Activated T-cell treated with anti-CD3 and anti-CD28 coated beads, Interleukin-2, amount 50 U/mL, for 1 hour (primary cell): ENCODE results near the gene OSBPL9.
"Not testable (repeated sequence)": the region's sequence is repeated elsewhere in the genome, so short reads cannot be mapped to it uniquely, and the experiment has no call there.

ENCODE experiments used
- DNase-seq: peaks from one replicate; pipeline ENCODE4 v3.0.0-alpha.2; 2020

Gene OSBPL9

GRCh38 chr1:51638350-51638749, 21.5 kb downstream of the OSBPL9 start:
- DNase-seq = no peak

DNA sequence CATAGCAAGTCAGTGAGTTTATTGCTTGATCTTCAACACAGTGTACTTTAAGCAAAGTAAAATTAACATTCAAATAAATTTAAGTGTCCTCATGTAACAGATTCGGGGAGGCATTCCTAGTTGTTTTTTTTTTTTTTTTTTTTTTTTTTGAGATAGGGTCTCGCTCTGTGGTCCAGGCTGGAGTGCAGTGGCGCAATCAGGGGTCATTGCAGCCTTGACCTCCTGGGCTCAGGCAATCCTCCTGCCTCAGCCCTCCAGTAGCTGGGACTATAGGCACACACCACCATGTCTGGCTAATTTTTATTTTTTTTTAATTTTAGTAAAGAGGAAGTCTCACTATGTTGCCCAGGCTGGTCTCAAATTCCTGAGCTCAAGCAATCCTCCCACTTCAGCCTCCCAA, 22.8 kb downstream of the OSBPL9 start:
- DNase-seq = no peak

DNA sequence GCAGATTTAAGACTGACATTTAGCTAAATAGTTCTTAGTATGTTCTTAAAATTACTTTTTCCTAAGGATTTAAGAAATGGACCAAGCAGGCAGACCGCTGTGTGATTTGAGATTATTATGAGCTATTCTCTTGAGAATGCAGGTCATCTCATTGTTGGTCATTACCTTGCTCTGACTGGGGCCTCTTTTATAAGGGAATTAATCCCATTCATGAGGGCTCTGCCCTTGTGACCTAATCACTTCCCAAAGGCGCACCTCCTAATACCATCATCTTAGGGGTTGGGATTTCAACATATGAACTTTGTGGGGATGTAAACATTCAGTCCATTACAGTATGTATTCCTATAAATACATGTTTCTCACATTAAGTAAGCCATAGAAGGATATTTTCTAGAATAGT, 24.2 kb downstream of the OSBPL9 start:
- DNase-seq = no peak

GRCh38 chr1:51642739-51643142, 25.8 kb downstream of the OSBPL9 start:
- DNase-seq = no peak

DNA sequence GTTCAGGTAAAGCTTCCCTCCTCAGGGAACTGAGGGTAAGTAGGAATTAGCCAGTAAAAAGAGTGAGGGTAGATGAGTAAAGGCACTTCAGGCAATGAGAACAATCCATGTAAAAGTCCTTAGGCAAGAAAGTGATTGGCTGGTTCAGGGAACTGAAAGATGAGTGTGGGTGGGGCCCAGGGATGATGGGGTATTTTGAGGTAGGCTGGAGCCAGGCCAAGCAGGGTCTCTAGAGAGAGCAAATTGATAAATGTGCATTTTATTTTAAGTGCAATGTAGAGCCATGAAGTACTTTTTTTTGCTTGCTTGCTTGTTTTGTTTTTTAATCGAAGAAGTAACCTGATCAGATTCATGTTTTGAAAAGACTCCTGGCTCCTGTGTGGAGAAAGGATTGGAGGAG, 26.5 kb downstream of the OSBPL9 start:
- no peak for DNase-seq

GRCh38 chr1:51644020-51644419, 27.1 kb downstream of the OSBPL9 start:
- DNase-seq = no peak

- DNase-seq = no peak
Measured at GRCh38 chr1:51644533-51645197, 27.8 kb downstream of the OSBPL9 start.

DNA sequence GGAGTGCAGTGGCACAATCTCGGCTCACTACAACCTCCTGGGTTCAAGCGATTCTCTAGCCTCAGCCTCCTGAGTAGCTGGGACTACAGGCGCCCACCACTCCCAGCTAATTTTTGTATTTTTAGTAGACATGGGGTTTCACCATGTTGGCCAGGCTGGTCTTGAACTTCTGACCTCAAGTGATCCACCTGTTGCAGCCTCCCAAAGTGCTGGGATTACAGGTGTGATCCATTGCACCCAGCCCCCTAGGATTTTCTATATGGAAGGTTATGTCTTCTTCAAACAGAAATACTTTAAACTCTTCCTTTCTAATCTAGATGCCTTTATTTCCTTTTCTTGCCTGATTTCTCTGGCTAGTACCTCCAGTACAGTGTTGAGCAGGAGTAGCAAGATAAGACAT, 29.7 kb downstream of the OSBPL9 start:
- DNase-seq = not testable (repeated sequence)

- DNase-seq = no peak
Measured at GRCh38 chr1:51648180-51649109, 31.6 kb downstream of the OSBPL9 start.

- DNase-seq = no peak
Measured at GRCh38 chr1:51649593-51650091, 32.8 kb downstream of the OSBPL9 start.

GRCh38 chr1:51650198-51650597, 33.3 kb downstream of the OSBPL9 start:
- DNase-seq = no peak

- no peak for DNase-seq
Measured at GRCh38 chr1:51651552-51651942, 34.7 kb downstream of the OSBPL9 start.

DNA sequence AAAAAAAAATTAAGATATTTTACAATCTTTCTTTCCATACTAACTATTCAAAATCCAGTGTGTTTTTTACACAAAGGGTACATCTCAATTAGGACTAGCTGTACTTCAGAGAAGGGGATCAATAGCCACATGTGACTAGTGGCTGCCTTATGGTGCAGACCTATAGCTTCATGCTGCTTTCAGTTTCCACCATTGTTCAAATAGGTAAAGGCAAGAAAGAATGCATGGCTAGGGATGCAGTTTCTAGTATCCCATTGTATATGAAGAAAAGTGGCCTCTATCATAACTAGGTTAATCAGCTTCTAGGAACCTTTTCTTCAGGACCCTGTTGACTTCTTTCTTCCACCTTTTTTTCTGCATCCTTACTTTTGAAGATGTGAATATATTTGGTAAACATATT, 35.7 kb downstream of the OSBPL9 start:
- DNase-seq = no peak

GRCh38 chr1:51653127-51653526, 36.2 kb downstream of the OSBPL9 start:
- DNase-seq = no peak

- no peak for DNase-seq
Measured at GRCh38 chr1:51654000-51654399, 37.1 kb downstream of the OSBPL9 start.

- DNase-seq = no peak
Measured at GRCh38 chr1:51656374-51656773, 39.5 kb downstream of the OSBPL9 start.

GRCh38 chr1:51660580-51660979, 43.7 kb downstream of the OSBPL9 start:
- DNase-seq = no peak

GRCh38 chr1:51661081-51661518, 44.2 kb downstream of the OSBPL9 start:
- no peak for DNase-seq

DNA sequence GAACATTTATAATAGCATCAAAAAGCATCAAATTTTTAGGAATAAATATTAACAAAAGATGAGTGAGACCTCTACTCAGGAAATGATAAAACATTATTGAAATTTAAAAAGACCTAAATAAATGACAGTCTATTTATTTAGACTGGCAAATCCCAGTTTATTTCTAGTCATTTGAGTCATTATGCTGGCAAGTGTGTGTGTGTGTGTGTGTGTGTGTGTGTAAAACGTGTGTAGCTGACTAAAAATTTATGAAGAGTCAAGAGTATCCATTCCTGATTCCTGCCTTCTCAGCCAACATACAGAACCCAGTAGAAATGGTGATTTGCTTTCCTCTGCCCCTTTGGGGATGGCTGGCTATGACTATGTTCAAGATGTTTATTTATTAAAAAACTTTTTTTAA, 46.2 kb downstream of the OSBPL9 start:
- no peak for DNase-seq

GRCh38 chr1:51663721-51664120, 46.8 kb downstream of the OSBPL9 start:
- DNase-seq = no peak

- no peak for DNase-seq
Measured at GRCh38 chr1:51664421-51665240, 47.7 kb downstream of the OSBPL9 start.

GRCh38 chr1:51666478-51666877, 49.6 kb downstream of the OSBPL9 start:
- DNase-seq = no peak

DNA sequence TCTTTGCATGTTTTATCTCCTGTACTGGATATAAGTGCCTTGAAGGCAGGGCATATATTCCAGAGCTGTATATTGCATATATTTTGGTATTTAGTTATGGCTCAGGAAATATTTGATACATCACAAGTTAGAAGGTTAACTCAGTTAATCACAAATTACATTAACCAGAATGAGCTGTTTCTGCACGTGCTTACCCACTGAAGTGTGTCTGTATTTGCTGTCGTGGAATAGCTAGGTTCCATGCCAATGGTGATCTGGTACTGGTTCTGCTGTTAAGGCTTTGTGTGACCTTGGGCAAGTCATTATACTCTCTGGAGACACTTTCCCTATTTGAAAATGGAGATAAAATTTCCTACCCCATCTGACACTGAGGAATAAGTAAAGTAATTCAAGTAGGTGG, 50.7 kb downstream of the OSBPL9 start:
- DNase-seq = no peak
